ENCODE results near the gene MBOAT1. TPM values are rescaled to one million over a fixed set of nuclear protein-coding genes. Genes with fewer than 3 reads are reported as not detected.

Gene MBOAT1
- total RNA-seq, 4 donors from 2014 or later = 6.6 to 10.2 (median 7.0) TPM

GRCh38 chr6:20105838-20106237 is 106.4 kb downstream of the MBOAT1 start:
- no peak for TF ChIP-seq CTCF (IDR thresholded peaks at IDR 0.05)
- DNase-seq (ENCODE audit: low spot score) = no peak
- ATAC-seq (ENCODE audit: low FRiP score) = no peak

- no peak for TF ChIP-seq CTCF (IDR thresholded peaks at IDR 0.05)
- ATAC-seq (ENCODE audit: low FRiP score) = no peak
- no peak for DNase-seq (ENCODE audit: low spot score)
Measured at GRCh38 chr6:20104696-20105095, 107.6 kb downstream of the MBOAT1 start.

- no peak for TF ChIP-seq CTCF (IDR thresholded peaks at IDR 0.05)
- ATAC-seq (ENCODE audit: low FRiP score) = no peak
- DNase-seq (ENCODE audit: low spot score) = no peak
Measured at GRCh38 chr6:20102397-20103073, 109.7 kb downstream of the MBOAT1 start.

- DNase-seq (ENCODE audit: low spot score) (no peak), ATAC-seq (ENCODE audit: low FRiP score) (no peak)
- TF ChIP-seq CTCF (IDR thresholded peaks at IDR 0.05) = no peak
Measured at GRCh38 chr6:20099156-20099555, 113.1 kb downstream of the MBOAT1 start.

DNA sequence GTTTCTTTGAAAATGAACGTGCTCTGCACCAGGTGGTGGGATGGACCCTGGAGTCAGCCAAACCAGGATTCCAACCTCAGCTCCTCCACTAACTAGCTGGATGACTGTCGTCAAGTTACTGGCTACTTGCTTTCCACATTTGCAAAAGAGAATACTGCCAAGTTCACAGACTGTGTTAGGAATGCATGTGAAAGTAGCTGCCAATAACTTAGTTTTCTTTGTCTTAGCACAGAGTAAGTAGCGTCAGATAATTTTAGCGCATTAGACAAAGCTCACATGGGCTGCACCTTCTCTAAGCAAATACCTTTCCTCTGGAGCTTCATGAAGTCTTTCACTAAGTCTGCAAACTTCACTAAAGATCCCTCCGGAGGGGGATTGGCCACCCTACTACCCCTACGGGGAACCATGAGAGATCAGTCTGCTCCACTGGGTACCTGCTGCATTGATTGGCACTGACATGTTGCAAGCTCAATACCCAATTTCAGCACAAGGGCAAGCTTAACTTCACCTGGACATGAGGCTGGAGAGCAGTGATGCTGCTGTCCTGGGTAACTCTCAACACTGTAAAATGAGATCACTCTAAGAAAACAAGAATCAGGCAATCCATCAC is 113.9 kb downstream of the MBOAT1 start:
- TF ChIP-seq CTCF (IDR thresholded peaks at IDR 0.05) = no peak
- no peak for ATAC-seq (ENCODE audit: low FRiP score)

GRCh38 chr6:20096536-20096935 is 115.7 kb downstream of the MBOAT1 start:
- ATAC-seq (ENCODE audit: low FRiP score) = no peak
- TF ChIP-seq CTCF (IDR thresholded peaks at IDR 0.05) = no peak
- DNase-seq (ENCODE audit: low spot score) = no peak

More for the DNA sequence above, 113.9 kb downstream of the MBOAT1 start:
- no peak for DNase-seq (ENCODE audit: low spot score)

- DNase-seq (ENCODE audit: low spot score) (no peak), ATAC-seq (ENCODE audit: low FRiP score) (no peak)
- no peak for TF ChIP-seq CTCF (IDR thresholded peaks at IDR 0.05)
Measured at GRCh38 chr6:20095436-20095835, 116.8 kb downstream of the MBOAT1 start.
